PC-3 (cell line): ENCODE data around the gene SNRNP70.
"Not testable (repeated sequence)": the region's sequence is repeated elsewhere in the genome, so short reads cannot be mapped to it uniquely, and the experiment has no call there.

Experiments used
- CTCF ChIP-seq: fragments of 300-600 bp; sonication (generic); conservative IDR thresholded peaks from 2 replicates; pipeline ENCODE4 v1.5.1; 2017; ENCODE audit warnings: antibody characterized with exemption, low read depth, mild to moderate bottlenecking, low read length
- EZH2 ChIP-seq: fragments of 300-600 bp; sonication (generic); IDR thresholded peaks from one replicate; pipeline ENCODE4 v1.6.1; 2017; ENCODE audit warnings: antibody characterized with exemption, mild to moderate bottlenecking, low read length; ENCODE audit not compliant: unreplicated experiment

DNA sequence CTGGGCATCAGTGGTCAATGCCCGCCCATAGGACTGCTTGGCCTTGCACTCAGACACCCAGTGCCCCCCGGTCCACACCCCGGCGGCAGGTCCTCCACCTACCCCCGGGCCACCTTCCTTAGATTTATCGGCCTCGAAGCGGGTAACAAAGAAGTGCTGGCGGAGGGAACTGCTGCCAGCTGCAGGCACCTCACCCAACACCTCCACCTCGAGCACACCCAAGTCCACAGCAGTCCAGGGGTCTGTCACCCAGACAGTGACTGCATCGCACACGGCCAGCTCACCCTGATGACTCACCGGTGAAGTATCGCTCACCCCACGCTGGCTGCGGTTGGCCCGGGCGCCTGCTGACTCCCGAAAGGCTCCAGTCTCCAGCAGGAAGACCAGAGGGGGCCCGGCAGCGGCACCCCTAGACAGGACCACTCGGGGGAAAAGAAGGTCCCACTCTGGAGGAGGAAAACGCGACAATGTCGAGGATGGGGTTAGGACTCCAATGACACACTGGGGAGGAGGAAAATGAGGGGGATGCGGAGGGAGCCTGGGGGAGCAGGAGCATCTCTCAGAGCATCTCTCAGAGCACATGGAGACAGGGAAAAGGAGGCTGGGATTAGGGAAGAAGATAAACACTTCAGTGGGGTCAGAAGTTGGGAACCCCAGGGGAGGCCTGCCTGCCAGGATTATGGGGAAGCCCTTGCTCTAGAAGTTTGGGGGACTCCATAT, 46.5 kb upstream of the SNRNP70 start:
- not testable (repeated sequence) for TF ChIP-seq CTCF, EZH2
